ENCODE measurements around the gene STON2. TPM values are rescaled to one million over a fixed set of nuclear protein-coding genes. Genes with fewer than 3 reads are reported as not detected.
A peak's percentile ranks its signal among the peaks of the same experiment; 100 is the strongest.

Gene STON2
- total RNA-seq, 1 experiment from 2014 or later, result 12.3 TPM

DNA sequence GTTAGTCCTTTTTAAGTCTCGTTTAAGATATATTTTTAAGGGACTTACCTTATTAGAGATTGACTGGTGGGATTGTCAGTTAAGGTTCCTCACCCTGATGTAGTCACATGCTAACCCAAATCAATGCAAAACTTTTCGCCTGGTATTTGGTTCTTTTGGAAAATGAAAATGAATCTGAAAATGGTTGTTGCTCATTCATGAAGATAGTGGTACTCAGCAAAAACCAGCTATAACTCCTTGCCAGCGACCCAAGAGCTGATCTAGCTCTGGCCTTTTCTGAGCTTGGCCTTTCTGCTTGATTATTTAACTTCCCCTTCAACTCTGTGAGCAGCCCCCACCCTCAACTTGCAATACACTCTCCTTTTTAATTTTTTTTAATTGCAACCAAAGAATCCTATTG is 94.4 kb downstream of the STON2 start:
- Histone ChIP-seq H3K27ac (ENCODE audit: low read length) (no peak overlapping the region), H2AFZ (ENCODE audit: low read length) (no peak overlapping the region), H4K20me1 (ENCODE audit: low read length) (no peaks in the 10 kb centered on the region), H3K4me2 (ENCODE audit: low read length) (no peak overlapping the region), H3K27me3 (ENCODE audit: low read length) (no peaks in the 10 kb centered on the region), H3K79me2 (ENCODE audit: low read length) (no peaks in the 10 kb centered on the region), H3K9ac (ENCODE audit: low read length) (no peak overlapping the region), H3K9me2 (replicated peaks; ENCODE audit: low read length) (no peaks in the 10 kb centered on the region), H3K4me3 (ENCODE audit: low read length) (no peak overlapping the region), H3F3A (ENCODE audit: low read length, unreplicated experiment) (no peaks in the 10 kb centered on the region), H3K36me3 (ENCODE audit: low read depth, low read length) (no peaks in the 10 kb centered on the region), H3K9me3 (ENCODE audit: low read length) (no peaks in the 10 kb centered on the region), H3K4me1 (ENCODE audit: insufficient read depth, low read length) (peaks cover 22% of the 10 kb centered on the region)
- no peak for DNase-seq
- POLR2A ChIA-PET (ENCODE audit: unreplicated experiment), result no interaction called here
- intact Hi-C loops (cut with micrococcal nuclease), result no loop called here
- no peak for ATAC-seq
- BruUV-seq (replicated peaks), result no TSS peak
- TF ChIP-seq EZH2 (IDR thresholded peaks at IDR 0.05; ENCODE audit: low read length, unreplicated experiment) (no peak), EZH2phosphoT487 (IDR thresholded peaks at IDR 0.05; ENCODE audit: borderline replicate concordance, low read length) (no peak)
- TF ChIP-seq, protein P1, sequence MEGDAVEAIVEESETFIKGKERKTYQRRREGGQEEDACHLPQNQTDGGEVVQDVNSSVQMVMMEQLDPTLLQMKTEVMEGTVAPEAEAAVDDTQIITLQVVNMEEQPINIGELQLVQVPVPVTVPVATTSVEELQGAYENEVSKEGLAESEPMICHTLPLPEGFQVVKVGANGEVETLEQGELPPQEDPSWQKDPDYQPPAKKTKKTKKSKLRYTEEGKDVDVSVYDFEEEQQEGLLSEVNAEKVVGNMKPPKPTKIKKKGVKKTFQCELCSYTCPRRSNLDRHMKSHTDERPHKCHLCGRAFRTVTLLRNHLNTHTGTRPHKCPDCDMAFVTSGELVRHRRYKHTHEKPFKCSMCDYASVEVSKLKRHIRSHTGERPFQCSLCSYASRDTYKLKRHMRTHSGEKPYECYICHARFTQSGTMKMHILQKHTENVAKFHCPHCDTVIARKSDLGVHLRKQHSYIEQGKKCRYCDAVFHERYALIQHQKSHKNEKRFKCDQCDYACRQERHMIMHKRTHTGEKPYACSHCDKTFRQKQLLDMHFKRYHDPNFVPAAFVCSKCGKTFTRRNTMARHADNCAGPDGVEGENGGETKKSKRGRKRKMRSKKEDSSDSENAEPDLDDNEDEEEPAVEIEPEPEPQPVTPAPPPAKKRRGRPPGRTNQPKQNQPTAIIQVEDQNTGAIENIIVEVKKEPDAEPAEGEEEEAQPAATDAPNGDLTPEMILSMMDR (conservative IDR thresholded peaks at IDR 0.05; ENCODE audit: low read depth, low read length), result no peak
- CTCF ChIA-PET, result no interaction called here

DNA sequence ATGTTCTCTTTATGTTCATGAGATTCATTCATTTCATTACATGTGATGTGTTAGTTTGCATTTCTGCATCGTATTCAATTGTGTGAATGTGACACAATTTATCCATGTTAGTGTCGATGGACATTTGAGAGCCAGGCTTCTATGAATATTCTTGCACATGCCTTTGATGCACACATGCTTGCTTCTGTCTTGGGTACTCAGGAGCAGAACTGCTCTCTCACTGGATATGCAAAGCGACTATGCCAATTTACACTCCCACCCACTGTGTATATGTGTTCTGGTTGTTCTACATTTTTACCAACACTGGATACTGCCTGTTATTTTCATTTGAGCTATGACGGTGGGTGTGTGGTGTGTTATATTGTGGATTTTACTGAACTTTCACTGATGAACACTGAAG is 95.1 kb downstream of the STON2 start:
- no peaks in the 10 kb centered on the region for H4K20me1 ChIP-seq (ENCODE audit: low read length)
- ChIA-PET POLR2A (ENCODE audit: unreplicated experiment) (no interaction called here), CTCF (no interaction called here)
- no peak overlapping the region for H3K4me2 ChIP-seq (ENCODE audit: low read length)
- H3K9me2 ChIP-seq (replicated peaks; ENCODE audit: low read length), result no peaks in the 10 kb centered on the region
- peaks cover 22% of the 10 kb centered on the region for H3K4me1 ChIP-seq (ENCODE audit: insufficient read depth, low read length)
- H3K9ac ChIP-seq (ENCODE audit: low read length), result no peak overlapping the region
- H3K79me2 ChIP-seq (ENCODE audit: low read length), result no peaks in the 10 kb centered on the region
- no peaks in the 10 kb centered on the region for H3K27me3 ChIP-seq (ENCODE audit: low read length)
- DNase-seq, result no peak
- H3K9me3 ChIP-seq (ENCODE audit: low read length), result no peaks in the 10 kb centered on the region
- ATAC-seq, result no peak
- H2AFZ ChIP-seq (ENCODE audit: low read length), result no peak overlapping the region
- intact Hi-C loops (cut with micrococcal nuclease), result no loop called here
- no peaks in the 10 kb centered on the region for H3F3A ChIP-seq (ENCODE audit: low read length, unreplicated experiment)
- no peak overlapping the region for H3K27ac ChIP-seq (ENCODE audit: low read length)
- TF ChIP-seq EZH2phosphoT487 (IDR thresholded peaks at IDR 0.05; ENCODE audit: borderline replicate concordance, low read length) (no peak), EZH2 (IDR thresholded peaks at IDR 0.05; ENCODE audit: low read length, unreplicated experiment) (no peak)
- TF ChIP-seq, protein P1 (conservative IDR thresholded peaks at IDR 0.05; ENCODE audit: low read depth, low read length), result no peak
- no peaks in the 10 kb centered on the region for H3K36me3 ChIP-seq (ENCODE audit: low read depth, low read length)
- H3K4me3 ChIP-seq (ENCODE audit: low read length), result no peak overlapping the region
- BruUV-seq (replicated peaks), result no TSS peak

DNA sequence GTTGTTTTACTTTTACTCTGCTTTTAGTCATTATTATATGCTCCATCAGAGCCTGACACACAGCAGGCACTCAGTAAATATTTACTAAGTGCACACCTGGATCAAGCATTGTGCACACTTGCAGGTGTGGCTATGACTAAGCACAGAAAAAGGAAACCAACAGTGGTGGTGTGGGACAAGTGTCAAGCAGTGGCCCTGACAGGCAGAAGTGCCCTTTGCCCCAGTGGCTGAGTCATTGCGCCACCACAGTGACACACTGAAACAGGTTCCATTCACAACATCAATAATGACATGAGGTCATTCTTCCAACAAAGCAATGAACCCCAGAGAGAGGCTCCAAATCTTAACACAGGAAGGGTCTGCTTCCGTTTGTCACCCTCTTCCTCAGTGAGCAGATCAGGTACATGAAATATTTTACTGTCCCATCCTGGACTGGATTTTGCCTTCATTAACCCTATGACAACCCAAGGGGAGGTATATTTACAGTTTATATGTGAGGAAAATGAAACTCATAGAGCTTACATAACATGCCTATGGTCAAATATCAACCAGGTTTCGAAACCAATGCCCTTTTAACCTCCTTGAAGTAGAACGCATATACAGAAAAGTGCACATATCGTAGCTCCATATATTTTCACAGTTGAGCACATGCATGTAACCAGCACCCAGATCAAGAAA is 96.7 kb downstream of the STON2 start:
- H3K27me3 ChIP-seq (ENCODE audit: low read length), result no peaks in the 10 kb centered on the region
- no peak overlapping the region for H3K4me3 ChIP-seq (ENCODE audit: low read length)
- ATAC-seq, result peak; percentile 98
- ChIA-PET CTCF (interaction anchor here (0.7 kb wide), 1 partner anchor 79 kb away, joined by 4 read pairs; no protein-coding TSS in a partner anchor), POLR2A (ENCODE audit: unreplicated experiment) (interaction anchor here (0.6 kb wide), 1 partner anchor 19 kb away, joined by 5 read pairs; no protein-coding TSS in a partner anchor)
- peaks cover 22% of the 10 kb centered on the region for H3K4me1 ChIP-seq (ENCODE audit: insufficient read depth, low read length)
- no peaks in the 10 kb centered on the region for H3F3A ChIP-seq (ENCODE audit: low read length, unreplicated experiment)
- no peak overlapping the region for H3K9ac ChIP-seq (ENCODE audit: low read length)
- H3K27ac ChIP-seq (ENCODE audit: low read length), result peak overlapping the region; percentile 69
- peak; percentile 97 for DNase-seq
- H3K4me2 ChIP-seq (ENCODE audit: low read length), result peak overlapping the region; percentile 68
- no peaks in the 10 kb centered on the region for H3K9me3 ChIP-seq (ENCODE audit: low read length)
- no peaks in the 10 kb centered on the region for H3K36me3 ChIP-seq (ENCODE audit: low read depth, low read length)
- no TSS peak for BruUV-seq (replicated peaks)
- no peak overlapping the region for H2AFZ ChIP-seq (ENCODE audit: low read length)
- H3K79me2 ChIP-seq (ENCODE audit: low read length), result no peaks in the 10 kb centered on the region
- H3K9me2 ChIP-seq (replicated peaks; ENCODE audit: low read length), result no peaks in the 10 kb centered on the region
- intact Hi-C loops (cut with micrococcal nuclease), result loop anchor here (1.0 to 2.0 kb wide), 4 partner anchors 23 to 97 kb away; partner anchors contain the start of gene STON2
- TF ChIP-seq EZH2 (IDR thresholded peaks at IDR 0.05; ENCODE audit: low read length, unreplicated experiment) (no peak), EZH2phosphoT487 (IDR thresholded peaks at IDR 0.05; ENCODE audit: borderline replicate concordance, low read length) (no peak)
- TF ChIP-seq, protein P1 (conservative IDR thresholded peaks at IDR 0.05; ENCODE audit: low read depth, low read length), result no peak
- H4K20me1 ChIP-seq (ENCODE audit: low read length), result no peaks in the 10 kb centered on the region
